Measurements from ENCODE around the gene GOLGA7B.

The GOLGA7B gene

DNA sequence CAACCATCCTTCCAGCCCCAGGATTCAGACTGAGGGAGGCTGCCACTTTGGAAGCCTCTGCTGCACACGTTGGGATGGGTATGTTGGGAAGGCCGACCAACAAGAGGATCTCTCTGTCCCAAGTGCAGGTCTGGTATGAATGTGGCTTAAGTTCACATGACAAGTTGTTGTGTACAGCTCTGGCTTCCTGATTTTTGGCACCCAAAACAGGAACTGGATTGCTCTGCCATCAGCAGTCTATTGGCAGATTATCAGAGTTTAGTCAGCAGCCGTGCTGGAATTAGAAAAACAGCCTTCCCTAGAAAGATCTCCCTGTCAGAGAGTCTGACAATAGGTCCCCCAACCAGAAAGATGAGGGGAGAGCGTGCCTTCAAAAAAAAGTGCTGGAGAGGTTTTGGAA lies 66.9 kb downstream of the GOLGA7B start:
- no peak for DNase-seq (ENCODE audit: extremely low read depth in 1 of 2, low read depth in 1 of 2)

DNA sequence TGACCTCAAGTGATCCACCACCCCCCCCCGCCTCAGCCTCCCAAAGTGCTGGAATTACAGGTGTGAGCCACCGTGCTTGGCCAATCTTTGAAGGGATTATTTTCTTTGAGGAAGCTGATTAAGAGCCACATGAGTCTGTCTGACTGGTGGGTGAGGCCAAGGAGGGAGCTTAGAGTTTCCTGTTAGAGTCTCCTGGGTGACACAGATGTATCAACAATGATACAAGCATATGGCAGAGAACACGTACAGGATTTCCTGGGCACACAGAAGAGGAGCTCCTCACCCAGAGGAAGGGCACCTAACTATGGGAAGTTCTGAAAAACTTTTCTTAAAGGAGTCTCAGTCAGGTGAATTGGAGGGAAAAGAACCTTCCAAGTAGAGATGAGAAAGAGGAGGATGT lies 69.4 kb downstream of the GOLGA7B start:
- no peak for DNase-seq (ENCODE audit: extremely low read depth in 1 of 2, low read depth in 1 of 2)

DNA sequence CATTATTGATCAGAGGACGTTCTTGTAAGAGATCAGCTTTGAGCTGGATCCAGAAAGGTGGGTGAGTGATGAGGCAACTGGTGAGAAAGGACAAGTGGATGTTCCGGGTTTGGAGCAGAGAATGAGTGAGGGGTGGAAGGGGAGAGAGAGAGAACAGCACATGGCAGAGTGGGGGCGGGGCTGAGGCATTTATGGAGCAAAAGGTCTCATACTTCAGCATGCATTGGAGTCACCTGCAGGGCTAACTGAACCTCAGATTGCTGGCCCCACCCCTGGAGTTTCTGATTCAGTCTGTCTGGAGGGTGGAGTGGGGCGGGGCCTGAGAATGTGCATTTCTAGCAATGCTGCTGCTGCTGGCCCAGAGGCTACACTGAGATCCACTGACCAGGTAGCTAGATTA lies 71.2 kb downstream of the GOLGA7B start:
- no peak for DNase-seq (ENCODE audit: extremely low read depth in 1 of 2, low read depth in 1 of 2)
